Upper lobe of right lung (tissue), 1 donor: ENCODE results near the gene DNAH10. TPM values are rescaled to one million over a fixed set of nuclear protein-coding genes. Genes with fewer than 3 reads are reported as not detected.

ENCODE experiments used
- ATAC-seq: fragments of 200-7000 bp; cut with Tn5 transposase; one replicate; pipeline ENCODE4 v1.9.1; 2020; ENCODE audit warnings: mild to moderate bottlenecking, moderate library complexity
- DNase-seq: peaks from one replicate; pipeline ENCODE4 v3.0.0-alpha.2; 2020
- H3K27ac ChIP-seq: fragments of 200-600 bp; one replicate; pipeline ENCODE4 v1.8.0; 2022
- H3K27me3 ChIP-seq: fragments of 200-600 bp; one replicate; pipeline ENCODE4 v1.8.0; 2022; ENCODE audit warnings: mild to moderate bottlenecking
- H3K36me3 ChIP-seq: fragments of 200-600 bp; one replicate; pipeline ENCODE4 v1.8.0; 2022
- H3K4me1 ChIP-seq: fragments of 200-600 bp; one replicate; pipeline ENCODE4 v1.8.0; 2022
- H3K4me3 ChIP-seq: fragments of 200-600 bp; one replicate; pipeline ENCODE4 v1.8.0; 2022; ENCODE audit warnings: mild to moderate bottlenecking
- H3K9me3 ChIP-seq: fragments of 200-600 bp; one replicate; pipeline ENCODE4 v1.8.0; 2022
- intact Hi-C: fragments of 100-400 bp; cut with DNase I; formaldehyde crosslinking; loops from one replicate; pipeline ENCODE4 v1.11.0; 2022
- total RNA-seq: library from RNA; stranded (reverse); fragmentation: NEBNext Ultra II Directional; extraction: Animal tissue kit (Norgen Biotek cat#: 25700); gene quantifications from one replicate; pipeline ENCODE4 v1.2.1, GENCODE V29; 2021
- TF ChIP-seq, protein P1 (sequence below): fragments of 200-600 bp; IDR thresholded peaks from one replicate; pipeline ENCODE4 v1.8.0; 2022; ENCODE audit warnings: antibody characterized with exemption
- donor health status: DM: no; HTN: yes; CAD: no; lungs with severe emphysema.

Gene DNAH10
- total RNA-seq, 1 donor from 2014 or later: 0.23 TPM

GRCh38 chr12:123958876-123959275, 196.8 kb downstream of the DNAH10 start:
- ATAC-seq: no peak
- intact Hi-C loops: no loop called here
- peaks cover 4% of the 10 kb centered on the region for H3K4me1 ChIP-seq
- TF ChIP-seq, protein P1, sequence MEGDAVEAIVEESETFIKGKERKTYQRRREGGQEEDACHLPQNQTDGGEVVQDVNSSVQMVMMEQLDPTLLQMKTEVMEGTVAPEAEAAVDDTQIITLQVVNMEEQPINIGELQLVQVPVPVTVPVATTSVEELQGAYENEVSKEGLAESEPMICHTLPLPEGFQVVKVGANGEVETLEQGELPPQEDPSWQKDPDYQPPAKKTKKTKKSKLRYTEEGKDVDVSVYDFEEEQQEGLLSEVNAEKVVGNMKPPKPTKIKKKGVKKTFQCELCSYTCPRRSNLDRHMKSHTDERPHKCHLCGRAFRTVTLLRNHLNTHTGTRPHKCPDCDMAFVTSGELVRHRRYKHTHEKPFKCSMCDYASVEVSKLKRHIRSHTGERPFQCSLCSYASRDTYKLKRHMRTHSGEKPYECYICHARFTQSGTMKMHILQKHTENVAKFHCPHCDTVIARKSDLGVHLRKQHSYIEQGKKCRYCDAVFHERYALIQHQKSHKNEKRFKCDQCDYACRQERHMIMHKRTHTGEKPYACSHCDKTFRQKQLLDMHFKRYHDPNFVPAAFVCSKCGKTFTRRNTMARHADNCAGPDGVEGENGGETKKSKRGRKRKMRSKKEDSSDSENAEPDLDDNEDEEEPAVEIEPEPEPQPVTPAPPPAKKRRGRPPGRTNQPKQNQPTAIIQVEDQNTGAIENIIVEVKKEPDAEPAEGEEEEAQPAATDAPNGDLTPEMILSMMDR: no peak
- DNase-seq: no peak
- H3K27me3 ChIP-seq: no peaks in the 10 kb centered on the region
- H3K36me3 ChIP-seq: no peaks in the 10 kb centered on the region
- H3K9me3 ChIP-seq: no peaks in the 10 kb centered on the region
- no peak overlapping the region for H3K27ac ChIP-seq
- no peak overlapping the region for H3K4me3 ChIP-seq

DNA sequence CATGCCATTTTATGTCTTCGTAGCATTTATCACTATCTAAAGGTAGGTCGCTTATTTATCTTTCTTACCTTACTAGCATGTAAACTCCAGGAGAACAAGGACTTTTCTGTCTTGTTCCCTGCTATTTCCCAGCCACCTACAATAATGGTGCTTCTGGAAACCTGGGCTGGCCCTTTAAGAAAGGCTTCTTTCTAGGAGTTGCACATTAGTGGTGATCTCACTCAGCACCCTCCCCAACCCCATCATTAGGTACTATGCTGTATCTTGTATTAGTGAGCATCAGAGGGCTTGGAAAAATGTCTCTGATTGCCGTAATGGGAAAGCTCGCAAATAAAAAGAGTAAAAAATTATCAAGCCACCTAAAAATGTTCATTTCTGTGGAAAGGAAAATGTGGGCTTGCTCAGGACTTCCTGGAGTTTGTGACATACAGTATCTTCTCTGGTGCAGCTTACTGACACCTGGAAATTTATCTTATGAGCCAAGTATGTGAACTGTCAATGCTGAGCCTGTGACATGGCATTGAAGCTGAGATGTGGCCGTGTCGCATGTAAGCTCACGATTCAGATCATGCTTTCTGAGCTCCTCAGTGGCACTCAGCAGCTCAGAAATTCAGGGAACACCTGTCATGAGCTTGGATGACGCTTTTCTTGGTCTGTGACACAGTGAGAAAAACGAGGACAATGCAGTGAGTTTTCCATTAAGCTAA, 198.1 kb downstream of the DNAH10 start:
- no peak for DNase-seq
- TF ChIP-seq, protein P1: no peak
- intact Hi-C loops: no loop called here
- Histone ChIP-seq H3K4me3 (no peak overlapping the region), H3K4me1 (peaks cover 4% of the 10 kb centered on the region), H3K27ac (no peak overlapping the region), H3K36me3 (no peaks in the 10 kb centered on the region), H3K9me3 (no peaks in the 10 kb centered on the region), H3K27me3 (no peaks in the 10 kb centered on the region)
- ATAC-seq: no peak

DNA sequence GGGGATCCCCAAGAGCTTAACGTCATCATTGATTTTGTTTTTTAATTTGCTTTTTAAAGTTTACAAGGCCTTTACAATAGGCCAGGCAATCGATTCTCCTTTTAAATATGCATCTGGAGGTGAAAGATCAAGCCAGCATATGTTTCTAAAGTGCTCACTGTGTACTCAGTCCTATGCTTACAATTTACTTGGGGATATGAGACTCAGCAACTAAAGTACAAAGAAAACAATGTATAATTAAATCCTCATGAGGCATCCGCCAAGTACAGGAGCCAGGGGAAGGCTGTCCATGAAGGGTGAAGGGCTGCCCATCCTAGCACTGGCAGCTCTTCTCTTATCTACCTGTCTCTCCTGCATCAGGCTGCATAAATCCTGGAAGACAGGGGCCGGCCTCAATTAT, 198.8 kb downstream of the DNAH10 start:
- no peak overlapping the region for H3K27ac ChIP-seq
- TF ChIP-seq, protein P1: no peak
- ATAC-seq (no peak), DNase-seq (no peak)
- no peaks in the 10 kb centered on the region for H3K9me3 ChIP-seq
- H3K27me3 ChIP-seq: no peaks in the 10 kb centered on the region
- H3K4me1 ChIP-seq: peaks cover 4% of the 10 kb centered on the region
- H3K36me3 ChIP-seq: no peaks in the 10 kb centered on the region
- intact Hi-C loops: no loop called here
- no peak overlapping the region for H3K4me3 ChIP-seq

DNA sequence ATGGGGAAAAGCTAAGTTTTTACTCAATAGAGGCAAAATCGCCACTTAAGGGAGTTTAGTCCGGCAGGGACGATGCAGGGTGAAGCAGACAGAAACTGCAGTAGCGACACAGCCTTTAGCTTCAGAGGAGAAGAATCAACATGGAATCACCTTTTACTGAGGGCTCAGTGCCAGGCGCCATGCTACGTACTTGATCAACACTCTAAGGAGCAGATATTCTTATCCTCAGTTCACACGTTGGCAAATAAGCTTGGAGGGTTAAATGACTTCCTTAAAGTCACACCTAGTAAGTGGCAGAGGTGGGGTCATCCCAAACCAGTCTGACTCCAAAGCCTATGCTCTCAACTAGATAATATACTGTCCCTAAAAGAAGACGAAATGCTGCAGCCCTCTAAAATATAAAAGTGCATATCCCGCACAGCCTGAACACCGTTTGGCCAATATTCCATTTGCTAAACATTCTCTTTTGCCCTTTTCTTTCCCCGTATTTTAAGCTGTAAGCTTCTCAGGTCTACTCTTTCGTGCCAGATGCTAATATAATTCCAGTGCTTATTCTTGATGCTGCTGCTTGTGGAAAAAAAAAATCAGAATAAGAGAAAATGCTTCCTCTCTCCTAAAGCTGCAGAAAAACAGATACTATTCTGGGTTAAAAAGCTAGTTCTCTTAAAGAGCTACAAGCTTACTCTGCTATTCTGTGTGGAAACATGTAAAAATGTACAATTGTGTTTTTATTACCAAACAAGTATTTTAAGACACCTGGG, 199.7 kb downstream of the DNAH10 start:
- H3K9me3 ChIP-seq: no peaks in the 10 kb centered on the region
- no peaks in the 10 kb centered on the region for H3K36me3 ChIP-seq
- no peak overlapping the region for H3K4me3 ChIP-seq
- ATAC-seq (peak; percentile 49), DNase-seq (no peak)
- peaks cover 4% of the 10 kb centered on the region for H3K4me1 ChIP-seq
- no peaks in the 10 kb centered on the region for H3K27me3 ChIP-seq
- intact Hi-C loops: no loop called here
- TF ChIP-seq, protein P1: no peak
- H3K27ac ChIP-seq: no peak overlapping the region

- Histone ChIP-seq H3K9me3 (no peaks in the 10 kb centered on the region), H3K27me3 (no peaks in the 10 kb centered on the region), H3K36me3 (no peaks in the 10 kb centered on the region), H3K4me1 (peaks cover 4% of the 10 kb centered on the region), H3K27ac (no peak overlapping the region), H3K4me3 (no peak overlapping the region)
- intact Hi-C loops: no loop called here
- ATAC-seq (no peak), DNase-seq (no peak)
- TF ChIP-seq, protein P1: no peak
Observed at GRCh38 chr12:123962513-123962912, 200.4 kb downstream of the DNAH10 start.
